ENCODE data around the gene MYBPH.

GRCh38 chr1:203144661-203145060, 31.0 kb downstream of the MYBPH start:
- TF ChIP-seq CTCF (IDR thresholded peaks at IDR 0.05) (no peak), POLR2A (IDR thresholded peaks at IDR 0.05) (no peak)

Measured in adrenal gland (tissue), 5 donors.